NB4 (cell line): ENCODE data around the gene NRG3.

Source experiments
- DNase-seq: peaks from one replicate; pipeline ENCODE4 v3.0.0; 2010; ENCODE audit warnings: low read depth
- H3K4me3 ChIP-seq: one replicate; pipeline ENCODE4 v1.5.1; 2011; ENCODE audit warnings: mild to moderate bottlenecking, low read depth, low read length, moderate library complexity
- CTCF ChIP-seq: IDR thresholded peaks from one replicate; pipeline ENCODE4 v1.5.1; 2012; ENCODE audit warnings: low read depth, low read length
- MAX ChIP-seq: IDR thresholded peaks from 2 replicates; pipeline ENCODE4 v1.6.1; 2011; ENCODE audit warnings: low read depth, low read length
- MYC ChIP-seq: IDR thresholded peaks from 2 replicates; pipeline ENCODE4 v1.6.1; 2011; ENCODE audit warnings: low read depth, low read length
- POLR2A ChIP-seq: IDR thresholded peaks from 2 replicates; pipeline ENCODE4 v1.6.1; 2011; ENCODE audit warnings: mild to moderate bottlenecking; ENCODE audit not compliant: insufficient read length; ENCODE audit errors: extremely low read depth

Gene NRG3

GRCh38 chr10:82496114-82496513 lies 621.1 kb downstream of the NRG3 start:
- TF ChIP-seq CTCF (no peak), MYC (no peak)
- H3K4me3 ChIP-seq = no peak overlapping the region
- no peak for DNase-seq

- no peak overlapping the region for H3K4me3 ChIP-seq
- TF ChIP-seq MAX (no peak), POLR2A (no peak), MYC (no peak), CTCF (no peak)
- no peak for DNase-seq
These were observed 622.4 kb downstream of the NRG3 start for GRCh38 chr10:82497439-82497838.

GRCh38 chr10:82498976-82499375 lies 624.0 kb downstream of the NRG3 start:
- no peak for DNase-seq
- no peak overlapping the region for H3K4me3 ChIP-seq
- TF ChIP-seq MYC (no peak), MAX (no peak), CTCF (no peak)

- TF ChIP-seq POLR2A (no peak), CTCF (no peak), MYC (no peak), MAX (no peak)
- no peak overlapping the region for H3K4me3 ChIP-seq
These were observed 630.0 kb downstream of the NRG3 start for GRCh38 chr10:82505009-82505408.

GRCh38 chr10:82506680-82507376 lies 631.8 kb downstream of the NRG3 start:
- no peak for DNase-seq
- no peak overlapping the region for H3K4me3 ChIP-seq
- TF ChIP-seq CTCF = no peak
- TF ChIP-seq MAX = no peak
- TF ChIP-seq POLR2A = no peak
- no peak for TF ChIP-seq MYC

More at GRCh38 chr10:82505009-82505408, 630.0 kb downstream of the NRG3 start:
- DNase-seq = no peak

GRCh38 chr10:82515256-82515655 lies 640.3 kb downstream of the NRG3 start:
- H3K4me3 ChIP-seq = no peak overlapping the region
- no peak for TF ChIP-seq CTCF
- no peak for TF ChIP-seq MYC
- no peak for DNase-seq
